NCI-H748 (cell line): ENCODE data around the gene LILRA1.
"Not testable (repeated sequence)": the region's sequence is repeated elsewhere in the genome, so short reads cannot be mapped to it uniquely, and the experiment has no call there.

Experiments
- DNase-seq: peaks from one replicate; lab custom pipeline; 2025; ENCODE audit not compliant: unreplicated experiment; lab: John Stamatoyannopoulos, UW

The LILRA1 gene

DNA sequence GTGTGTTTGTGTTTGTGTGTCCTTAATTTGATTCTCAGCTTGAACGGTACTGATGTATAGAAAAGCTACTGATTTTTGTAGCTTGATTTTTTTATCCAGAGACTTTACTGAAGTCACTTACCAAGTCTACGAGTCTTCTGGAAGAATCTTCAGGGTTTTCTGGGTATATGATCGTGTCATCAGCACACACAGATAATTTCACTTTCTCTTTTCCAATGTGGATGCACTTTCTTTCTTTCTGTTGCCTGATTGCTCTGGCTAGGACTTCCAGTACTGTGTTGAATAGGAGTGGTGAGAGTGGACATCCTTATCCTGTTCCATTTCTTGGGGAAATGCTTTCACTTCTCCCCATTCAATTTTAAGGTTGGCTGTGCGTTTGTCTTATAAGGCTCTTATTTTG is 29.0 kb downstream of the LILRA1 start:
- DNase-seq: no peak

DNA sequence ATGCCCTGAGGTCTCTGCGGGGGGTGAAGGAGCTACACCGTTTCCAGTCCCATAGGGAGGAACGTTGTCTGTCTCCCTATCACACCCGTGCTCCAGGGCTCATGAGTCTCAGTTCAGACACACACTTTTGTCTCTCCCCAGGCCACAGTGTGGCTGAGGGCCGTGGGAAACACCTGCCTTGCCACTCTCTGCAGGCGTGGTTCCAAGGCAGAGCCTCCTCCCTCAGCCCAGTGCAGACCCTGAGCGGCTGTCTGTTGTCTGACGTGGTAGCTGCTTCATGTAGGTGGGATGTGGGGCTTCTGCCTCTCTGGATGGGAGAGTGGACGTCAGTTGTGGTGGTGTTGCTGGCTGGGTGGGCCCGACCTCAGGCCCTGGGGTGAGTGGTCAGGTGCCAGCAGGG is 30.8 kb downstream of the LILRA1 start:
- DNase-seq: not testable (repeated sequence)

DNA sequence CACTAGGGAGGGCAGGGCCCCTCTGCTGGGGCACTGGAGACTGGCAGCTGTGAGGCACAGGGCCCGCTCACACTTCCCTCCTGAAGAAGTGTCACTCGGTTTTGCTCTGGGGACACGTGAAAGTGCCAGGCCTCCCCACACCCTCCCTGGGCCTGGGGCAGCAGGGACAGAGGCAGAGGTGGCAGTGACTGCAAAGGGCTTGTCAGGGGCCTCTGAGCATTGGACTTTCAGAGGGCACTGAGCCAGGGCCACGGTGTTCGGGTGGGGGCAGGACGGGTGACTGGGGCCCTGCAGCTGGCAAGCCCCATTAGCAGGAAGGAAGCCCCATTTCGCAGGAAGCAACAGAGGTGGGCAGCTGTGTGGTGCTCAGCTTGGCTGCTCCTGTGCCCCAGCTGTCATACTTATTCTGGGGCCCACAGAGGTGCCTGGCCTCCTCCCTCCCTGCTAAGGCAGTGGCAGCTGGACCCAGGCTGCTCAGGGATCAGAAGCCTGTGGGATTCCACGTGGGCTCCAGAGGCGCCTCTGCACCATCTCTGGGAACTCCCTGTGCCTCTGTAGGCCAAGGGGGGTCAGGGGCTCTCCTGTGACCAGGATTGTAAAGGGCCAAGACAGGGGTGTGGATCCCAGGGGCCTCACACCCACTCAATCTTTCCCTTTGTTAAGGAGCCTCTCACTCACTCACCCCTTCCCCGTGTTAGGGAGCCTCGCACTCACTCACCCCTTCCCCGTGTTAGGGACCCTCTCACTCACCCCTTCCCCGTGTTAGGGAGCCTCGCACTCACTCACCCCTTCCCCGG is 31.7 kb downstream of the LILRA1 start:
- DNase-seq: not testable (repeated sequence)

DNA sequence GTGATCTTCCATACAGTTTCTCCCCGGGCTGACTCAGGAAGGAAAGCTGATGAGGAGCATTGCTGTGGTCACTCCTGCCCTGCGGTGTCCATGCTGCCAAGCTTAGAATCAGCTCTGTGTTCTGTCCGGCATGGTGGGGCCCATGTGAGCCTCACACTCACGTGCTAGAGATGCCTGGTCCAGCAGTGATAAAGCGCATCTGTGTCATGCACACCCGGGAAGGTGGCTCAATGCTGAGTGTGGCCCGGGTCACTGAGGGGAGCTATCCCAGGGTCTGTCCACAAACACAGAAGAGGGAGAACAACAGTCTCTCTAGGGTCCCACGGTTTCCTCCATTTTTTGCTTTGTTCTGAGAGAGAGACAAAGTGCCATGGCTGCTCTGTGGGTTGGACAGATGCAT is 33.3 kb downstream of the LILRA1 start:
- no peak for DNase-seq

DNA sequence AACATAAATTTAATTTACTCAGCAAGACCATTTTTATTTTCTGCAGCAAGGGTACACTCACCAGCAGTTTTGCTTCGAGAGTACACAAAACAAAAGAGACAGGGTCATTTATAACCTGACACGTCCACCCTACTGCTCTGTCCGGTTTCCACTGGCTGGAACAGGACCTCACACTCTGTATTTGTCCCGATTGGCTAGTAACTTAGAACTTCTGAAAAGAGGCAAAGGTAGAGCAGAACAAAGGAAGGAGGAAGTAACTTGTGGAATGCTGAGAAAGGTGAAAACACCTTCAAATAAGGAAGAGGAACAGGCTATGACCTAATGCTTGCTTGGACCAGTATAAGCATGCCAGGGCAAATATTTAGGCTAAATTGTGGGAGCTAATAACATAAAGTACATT is 34.5 kb downstream of the LILRA1 start:
- not testable (repeated sequence) for DNase-seq

DNA sequence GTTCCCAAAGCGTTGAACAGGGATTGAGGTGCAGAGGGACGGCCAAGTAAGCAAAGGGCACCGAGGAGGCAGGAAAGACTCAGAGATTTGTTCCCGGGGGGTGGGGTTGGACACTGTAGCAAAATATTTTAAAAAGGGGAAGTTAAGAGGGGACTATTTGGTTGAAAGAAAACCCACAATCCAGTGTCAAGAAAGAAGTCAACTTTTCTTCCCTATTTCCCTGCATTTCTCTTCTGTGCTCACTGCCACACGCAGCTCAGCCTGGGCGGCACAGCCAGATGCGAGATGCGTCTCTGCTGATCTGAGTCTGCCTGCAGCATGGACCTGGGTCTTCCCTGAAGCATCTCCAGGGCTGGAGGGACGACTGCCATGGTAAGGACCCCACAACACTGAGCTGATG is 36.8 kb downstream of the LILRA1 start, which contains the start of gene LILRB1:
LILRB1 (plus strand) TSS at position 223 of the 400 bp plus-strand sequence. CDS start 590 bp downstream, outside the sequence.
- not testable (repeated sequence) for DNase-seq

DNA sequence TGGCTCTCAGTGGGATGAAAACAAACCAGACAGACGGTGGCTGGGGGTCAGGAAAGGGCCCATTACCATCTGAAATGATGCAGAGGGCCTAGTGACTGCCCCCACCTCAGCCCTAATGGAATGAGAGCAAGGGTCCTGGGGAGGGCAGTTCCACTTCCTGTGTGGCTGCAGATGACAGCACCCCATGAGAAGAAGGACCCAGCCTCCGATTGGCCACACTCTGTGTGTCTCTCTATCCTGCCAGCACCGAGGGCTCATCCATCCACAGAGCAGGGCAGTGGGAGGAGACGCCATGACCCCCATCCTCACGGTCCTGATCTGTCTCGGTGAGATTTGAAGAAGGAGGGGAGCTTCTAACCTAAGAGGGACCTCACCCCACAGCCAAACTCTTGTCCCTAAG is 37.4 kb downstream of the LILRA1 start:
- DNase-seq: no peak

DNA sequence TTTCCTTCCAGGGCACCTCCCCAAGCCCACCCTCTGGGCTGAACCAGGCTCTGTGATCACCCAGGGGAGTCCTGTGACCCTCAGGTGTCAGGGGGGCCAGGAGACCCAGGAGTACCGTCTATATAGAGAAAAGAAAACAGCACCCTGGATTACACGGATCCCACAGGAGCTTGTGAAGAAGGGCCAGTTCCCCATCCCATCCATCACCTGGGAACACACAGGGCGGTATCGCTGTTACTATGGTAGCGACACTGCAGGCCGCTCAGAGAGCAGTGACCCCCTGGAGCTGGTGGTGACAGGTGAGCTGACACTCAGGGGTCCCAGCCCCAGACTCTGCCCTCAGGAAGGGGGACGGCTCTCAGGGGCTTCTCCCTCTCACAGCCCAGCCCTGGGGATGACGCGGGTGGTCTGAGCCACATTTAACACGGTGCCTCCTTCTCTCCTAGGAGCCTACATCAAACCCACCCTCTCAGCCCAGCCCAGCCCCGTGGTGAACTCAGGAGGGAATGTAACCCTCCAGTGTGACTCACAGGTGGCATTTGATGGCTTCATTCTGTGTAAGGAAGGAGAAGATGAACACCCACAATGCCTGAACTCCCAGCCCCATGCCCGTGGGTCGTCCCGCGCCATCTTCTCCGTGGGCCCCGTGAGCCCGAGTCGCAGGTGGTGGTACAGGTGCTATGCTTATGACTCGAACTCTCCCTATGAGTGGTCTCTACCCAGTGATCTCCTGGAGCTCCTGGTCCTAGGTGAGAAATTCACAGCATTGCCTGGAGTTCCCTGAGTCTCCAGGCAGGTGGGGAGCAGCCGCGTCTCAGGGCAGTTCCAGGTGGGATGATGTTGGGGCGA is 38.3 kb downstream of the LILRA1 start:
- not testable (repeated sequence) for DNase-seq

DNA sequence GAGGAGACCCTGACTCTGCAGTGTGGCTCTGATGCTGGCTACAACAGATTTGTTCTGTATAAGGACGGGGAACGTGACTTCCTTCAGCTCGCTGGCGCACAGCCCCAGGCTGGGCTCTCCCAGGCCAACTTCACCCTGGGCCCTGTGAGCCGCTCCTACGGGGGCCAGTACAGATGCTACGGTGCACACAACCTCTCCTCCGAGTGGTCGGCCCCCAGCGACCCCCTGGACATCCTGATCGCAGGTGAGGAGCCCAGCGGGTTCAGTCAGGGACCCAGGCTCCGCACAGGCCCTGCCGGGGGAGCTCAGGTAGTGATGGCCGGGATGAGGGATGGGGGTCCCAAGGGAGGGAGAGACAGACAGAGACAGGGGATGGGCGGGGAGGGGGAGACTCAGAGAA is 39.1 kb downstream of the LILRA1 start:
- not testable (repeated sequence) for DNase-seq

DNA sequence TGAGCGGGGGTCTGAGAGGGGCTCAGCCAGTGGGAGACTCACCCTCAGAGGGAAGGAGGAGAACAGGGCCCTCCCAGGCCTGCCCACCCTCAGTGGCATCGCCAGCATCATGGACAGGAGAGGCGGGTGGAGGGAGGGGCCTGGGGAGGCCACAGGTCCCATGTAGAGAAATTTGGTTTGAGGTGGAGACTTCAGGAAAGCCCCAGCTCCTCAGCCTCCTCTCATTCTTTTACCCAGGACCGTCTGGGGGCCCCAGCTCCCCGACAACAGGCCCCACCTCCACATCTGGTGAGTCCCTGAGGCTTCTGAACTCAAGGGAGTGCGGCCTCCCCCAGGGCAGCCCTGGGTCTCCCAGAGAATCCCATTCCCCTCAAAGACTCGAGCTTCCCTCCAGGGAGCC is 40.0 kb downstream of the LILRA1 start:
- DNase-seq: no peak

DNA sequence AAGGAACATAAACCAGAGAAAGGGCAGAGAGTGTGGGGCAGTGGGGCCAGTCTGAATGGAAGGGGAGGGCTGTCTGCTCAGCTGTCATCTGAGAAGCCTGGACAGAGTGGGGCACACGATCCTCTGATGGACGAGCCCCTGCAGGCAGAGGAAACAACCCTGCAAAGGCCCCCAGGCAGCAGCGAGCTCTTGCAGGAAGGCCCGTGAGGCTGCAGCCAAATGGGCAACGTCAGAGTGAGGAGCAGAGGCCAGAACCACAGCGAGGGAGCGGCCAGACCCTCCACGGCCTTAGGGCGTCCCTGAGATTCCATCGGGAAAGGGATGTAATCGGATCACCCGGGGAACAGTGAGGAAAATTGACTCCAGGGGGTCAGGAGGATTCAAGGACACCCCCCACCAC is 42.6 kb downstream of the LILRA1 start:
- not testable (repeated sequence) for DNase-seq

DNA sequence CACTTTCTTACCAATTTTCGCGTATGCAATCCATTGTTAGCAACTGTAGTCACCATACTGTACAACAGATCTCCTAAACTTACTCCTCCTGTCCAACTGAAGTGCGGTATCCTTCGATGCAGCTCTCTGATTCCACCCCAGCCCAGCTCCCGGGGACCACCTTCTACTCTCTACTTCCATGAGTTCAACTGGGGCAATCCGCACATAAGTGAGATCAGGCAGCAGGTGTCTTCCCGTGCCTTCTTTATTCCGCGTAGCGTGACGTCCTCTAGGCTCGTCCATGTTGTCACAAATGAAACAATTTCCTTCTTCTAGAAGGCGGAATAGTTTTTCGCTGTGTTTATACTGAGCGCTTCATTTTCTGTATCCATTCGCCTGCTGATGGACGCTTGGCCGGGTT is 45.3 kb downstream of the LILRA1 start:
- DNase-seq: no peak

DNA sequence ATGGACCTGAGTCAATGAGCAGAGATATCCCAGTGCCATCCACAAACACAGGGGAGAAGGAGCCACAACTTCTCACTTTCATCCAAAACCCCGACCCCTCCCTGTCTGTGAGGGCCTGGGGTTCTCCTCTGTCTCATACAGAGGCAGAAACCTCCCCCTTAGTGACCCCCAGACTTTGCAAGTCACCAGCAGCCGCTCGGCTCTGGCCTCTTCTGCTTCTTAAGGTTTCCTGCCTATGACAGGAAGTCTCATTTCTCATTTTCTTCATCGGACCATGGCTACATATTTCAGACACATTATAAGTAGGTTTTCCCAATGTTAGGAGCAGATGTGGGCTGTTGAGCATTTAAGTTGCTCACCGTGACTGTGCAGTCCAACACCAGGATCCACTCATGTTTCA is 49.5 kb downstream of the LILRA1 start:
- not testable (repeated sequence) for DNase-seq

DNA sequence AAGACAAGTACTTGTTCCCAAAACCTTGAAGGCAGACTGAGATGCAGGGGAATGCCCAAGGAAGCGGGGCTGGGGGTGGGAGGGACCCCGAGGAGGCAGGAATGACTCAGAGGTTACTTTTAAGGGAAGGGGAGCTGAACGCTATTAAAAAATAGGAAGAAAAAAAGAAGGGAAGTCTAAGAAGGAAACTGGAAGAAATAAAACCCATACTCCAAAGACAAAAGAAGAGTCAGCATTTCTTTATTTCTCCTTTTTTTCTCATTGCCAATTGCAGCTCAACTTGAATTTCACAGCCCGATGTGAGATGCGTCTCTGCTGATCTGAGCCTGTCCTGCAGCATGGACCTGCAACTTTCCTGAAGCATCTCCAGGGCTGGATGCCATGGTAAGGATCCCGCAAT is 50.2 kb downstream of the LILRA1 start:
- DNase-seq: not testable (repeated sequence)

DNA sequence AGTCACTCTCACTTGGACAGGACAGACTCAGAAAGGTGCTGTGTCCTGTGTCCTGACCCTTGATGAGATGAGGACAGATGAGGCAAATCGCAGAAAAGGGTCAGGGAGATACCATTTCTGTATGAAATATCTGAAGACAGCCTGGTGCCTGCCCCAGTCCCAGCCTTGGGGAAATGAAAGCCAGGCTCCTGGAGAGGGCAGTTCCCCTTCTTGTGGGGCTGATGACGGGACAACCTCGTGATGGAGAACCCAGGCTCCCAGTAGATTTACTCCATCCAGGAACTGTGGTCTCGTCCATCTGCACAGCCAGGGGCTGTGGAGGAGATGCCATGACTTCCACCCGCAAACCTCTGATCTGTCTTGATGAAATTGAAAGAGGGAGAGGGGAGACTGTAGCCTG is 50.6 kb downstream of the LILRA1 start:
- DNase-seq: no peak

DNA sequence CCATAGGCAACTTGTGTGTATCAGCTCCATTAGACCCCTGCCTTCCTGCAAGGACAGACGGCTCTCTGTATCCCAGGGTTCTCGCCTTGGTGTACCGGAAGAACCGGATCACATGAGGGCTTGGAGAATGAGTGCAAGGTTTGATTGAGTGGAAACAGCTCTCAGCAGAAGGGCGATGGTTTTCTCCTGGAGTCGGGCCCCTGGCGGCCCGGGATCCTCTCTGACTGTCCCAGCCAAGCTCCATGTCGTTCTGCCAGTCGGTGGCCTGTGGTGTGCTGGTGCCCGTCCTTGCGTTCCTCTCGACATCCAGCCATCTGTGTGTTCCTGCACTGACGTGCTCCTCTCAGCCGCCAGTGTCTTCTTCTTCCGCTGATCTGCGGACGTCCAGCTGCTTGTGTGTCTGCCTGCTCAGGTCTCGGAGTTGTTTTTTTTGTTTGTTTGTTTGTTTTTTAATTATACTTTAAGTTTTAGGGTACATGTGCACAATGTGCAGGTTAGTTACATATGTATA is 53.0 kb downstream of the LILRA1 start:
- DNase-seq: no peak

DNA sequence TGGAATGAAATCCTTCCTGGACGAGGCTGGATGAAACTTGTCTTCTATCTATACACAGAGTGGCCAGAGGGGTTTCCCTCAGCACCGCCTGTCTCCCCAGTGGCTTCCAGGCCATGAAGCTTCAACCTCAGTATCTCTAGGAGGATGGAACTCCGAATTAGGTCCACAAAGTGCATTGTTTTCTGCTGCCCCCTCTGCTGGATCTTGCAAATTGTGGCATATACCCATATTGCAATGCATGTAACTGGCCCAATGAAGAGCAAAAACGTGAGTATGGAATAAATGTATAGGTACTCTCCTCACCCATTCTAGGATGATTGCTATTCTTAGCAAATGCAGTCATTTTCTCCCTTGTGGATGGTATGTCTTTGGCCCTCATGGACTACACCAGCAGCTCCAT is 54.7 kb downstream of the LILRA1 start:
- no peak for DNase-seq

DNA sequence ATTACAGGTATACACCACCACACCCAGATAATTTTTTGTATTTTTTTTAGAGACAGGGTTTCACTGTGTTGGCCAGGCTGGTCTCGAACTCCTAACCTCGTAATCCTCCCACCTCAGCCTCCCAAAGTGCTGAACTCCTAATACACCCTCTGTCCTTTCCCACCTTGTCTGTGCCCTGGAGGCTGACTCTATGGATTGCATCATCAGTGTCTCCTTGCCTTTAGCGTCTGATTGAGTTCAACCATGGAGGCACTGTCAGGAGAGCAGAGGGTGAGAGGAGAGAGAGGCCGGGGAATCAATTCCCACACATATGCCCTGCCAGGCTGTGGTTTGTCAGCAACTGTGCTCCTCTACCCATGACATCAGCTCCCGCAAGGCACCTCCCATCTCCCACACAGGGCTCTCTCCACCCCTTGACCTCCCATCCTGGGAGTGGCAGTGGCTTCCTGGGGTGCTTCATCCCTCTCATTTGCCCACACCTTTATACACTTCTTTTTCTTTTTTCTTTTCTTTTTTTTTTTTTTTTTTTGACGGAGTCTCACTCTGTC is 56.8 kb downstream of the LILRA1 start:
- DNase-seq: no peak
